Hepatocyte (in vitro differentiated cells): Measurements from ENCODE around the gene ALG9. TPM values are rescaled to one million over a fixed set of nuclear protein-coding genes. Genes with fewer than 3 reads are reported as not detected.
A peak's percentile ranks its signal among the peaks of the same experiment; 100 is the strongest.

ENCODE experiments used
- DNase-seq: peaks from one replicate; pipeline ENCODE4 v3.0.0-alpha.2; 2016; ENCODE audit warnings: low spot score
- H2AFZ ChIP-seq: fragments of 200-600 bp; sonication (generic); 2 replicates; pipeline ENCODE4 v1.6.0; 2016; ENCODE audit warnings: antibody characterized with exemption, mild to moderate bottlenecking
- H3K27ac ChIP-seq: fragments of 200-600 bp; sonication (generic); 2 replicates; pipeline ENCODE4 v1.5.1; 2016; ENCODE audit warnings: mild to moderate bottlenecking
- H3K27me3 ChIP-seq: fragments of 200-600 bp; sonication (generic); 2 replicates; pipeline ENCODE4 v1.6.1; 2016
- H3K36me3 ChIP-seq: fragments of 200-600 bp; sonication (generic); replicated peaks from 2 replicates; pipeline ENCODE4 v1.5.1; 2016; ENCODE audit warnings: low read depth; ENCODE audit not compliant: insufficient read depth
- H3K4me1 ChIP-seq: fragments of 200-600 bp; sonication (generic); 2 replicates; pipeline ENCODE4 v1.5.1; 2016; ENCODE audit warnings: mild to moderate bottlenecking, moderate library complexity; ENCODE audit not compliant: insufficient read depth
- H3K4me2 ChIP-seq: fragments of 200-600 bp; sonication (generic); 2 replicates; pipeline ENCODE4 v1.6.0; 2016
- H3K4me3 ChIP-seq: fragments of 200-600 bp; sonication (generic); 2 replicates; pipeline ENCODE4 v1.5.1; 2016; ENCODE audit warnings: mild to moderate bottlenecking
- H3K79me2 ChIP-seq: fragments of 200-600 bp; sonication (generic); 2 replicates; pipeline ENCODE4 v1.6.0; 2017; ENCODE audit warnings: mild to moderate bottlenecking
- H3K9me2 ChIP-seq: fragments of 200-600 bp; sonication (generic); replicated peaks from 2 replicates; pipeline ENCODE4 v1.6.0; 2017; ENCODE audit warnings: mild to moderate bottlenecking; ENCODE audit not compliant: insufficient read depth
- H3K9me3 ChIP-seq: fragments of 200-600 bp; sonication (generic); 2 replicates; pipeline ENCODE4 v1.5.1; 2016; ENCODE audit warnings: low read depth, mild to moderate bottlenecking
- H4K20me1 ChIP-seq: fragments of 200-600 bp; sonication (generic); 2 replicates; pipeline ENCODE4 v1.6.0; 2016; ENCODE audit warnings: mild to moderate bottlenecking; ENCODE audit not compliant: insufficient read depth, poor library complexity, severe bottlenecking
- EZH2 ChIP-seq: fragments of 200-600 bp; sonication (generic); IDR thresholded peaks from 2 replicates; pipeline ENCODE4 v1.6.1; 2016; ENCODE audit warnings: antibody characterized with exemption, mild to moderate bottlenecking, borderline replicate concordance
- EZH2phosphoT487 ChIP-seq: fragments of 200-600 bp; sonication (generic); IDR thresholded peaks from one replicate; pipeline ENCODE4 v1.6.1; 2018; ENCODE audit warnings: antibody characterized with exemption, mild to moderate bottlenecking, low read depth, moderate library complexity; ENCODE audit not compliant: unreplicated experiment, severe bottlenecking
- WGBS: methylation state at CpG from one replicate; pipeline ENCODE4 v1.1.6; 2016; ENCODE audit warnings: low lambda C conversion rate; ENCODE audit errors: missing lambda C conversion rate; 5-methylcytosine and 5-hydroxymethylcytosine counted together
- polyA plus RNA-seq: library from polyadenylated mRNA; unstranded; fragments of >200 nt; fragmentation: Nextera tagmentation; extraction: Ambion mirVana; gene quantifications from 2 replicates; pipeline ENCODE4 v1.2.1, GENCODE V29; 2016
- total RNA-seq: library from RNA; depleted of rRNA; stranded (reverse); fragments of >200 nt; gene quantifications from 2 replicates; pipeline ENCODE4 v1.2.3, GENCODE V29; 2014
- TF ChIP-seq, protein P1 (sequence below): fragments of 200-600 bp; sonication (generic); IDR thresholded peaks from 2 replicates; pipeline ENCODE4 v1.5.1; 2016; ENCODE audit warnings: antibody characterized with exemption, mild to moderate bottlenecking; ENCODE audit not compliant: poor library complexity

Gene ALG9
- total and polyA plus RNA-seq, 2 experiments from 2014 or later, result 22.6 to 52.4 TPM

GRCh38 chr11:111764621-111765020 is 106.8 kb downstream of the ALG9 start:
- H3K36me3 ChIP-seq, result no peaks in the 10 kb centered on the region
- H2AFZ ChIP-seq, result no peak overlapping the region
- H3K79me2 ChIP-seq, result peaks cover 51% of the 10 kb centered on the region
- H3K4me2 ChIP-seq, result peak overlapping the region; percentile 86
- DNase-seq, result no peak
- peak overlapping the region; percentile 96 for H3K27ac ChIP-seq
- H3K4me1 ChIP-seq, result peaks cover 18% of the 10 kb centered on the region
- TF ChIP-seq EZH2, result no peak
- no peak for TF ChIP-seq EZH2phosphoT487
- TF ChIP-seq, protein P1, sequence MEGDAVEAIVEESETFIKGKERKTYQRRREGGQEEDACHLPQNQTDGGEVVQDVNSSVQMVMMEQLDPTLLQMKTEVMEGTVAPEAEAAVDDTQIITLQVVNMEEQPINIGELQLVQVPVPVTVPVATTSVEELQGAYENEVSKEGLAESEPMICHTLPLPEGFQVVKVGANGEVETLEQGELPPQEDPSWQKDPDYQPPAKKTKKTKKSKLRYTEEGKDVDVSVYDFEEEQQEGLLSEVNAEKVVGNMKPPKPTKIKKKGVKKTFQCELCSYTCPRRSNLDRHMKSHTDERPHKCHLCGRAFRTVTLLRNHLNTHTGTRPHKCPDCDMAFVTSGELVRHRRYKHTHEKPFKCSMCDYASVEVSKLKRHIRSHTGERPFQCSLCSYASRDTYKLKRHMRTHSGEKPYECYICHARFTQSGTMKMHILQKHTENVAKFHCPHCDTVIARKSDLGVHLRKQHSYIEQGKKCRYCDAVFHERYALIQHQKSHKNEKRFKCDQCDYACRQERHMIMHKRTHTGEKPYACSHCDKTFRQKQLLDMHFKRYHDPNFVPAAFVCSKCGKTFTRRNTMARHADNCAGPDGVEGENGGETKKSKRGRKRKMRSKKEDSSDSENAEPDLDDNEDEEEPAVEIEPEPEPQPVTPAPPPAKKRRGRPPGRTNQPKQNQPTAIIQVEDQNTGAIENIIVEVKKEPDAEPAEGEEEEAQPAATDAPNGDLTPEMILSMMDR, result no peak
- H3K27me3 ChIP-seq, result no peaks in the 10 kb centered on the region
- H3K4me3 ChIP-seq, result peak overlapping the region; percentile 88
- 75% methylated on average over 1 of the region's 1 CpG for WGBS
- no peaks in the 10 kb centered on the region for H3K9me2 ChIP-seq
- H4K20me1 ChIP-seq, result no peaks in the 10 kb centered on the region
- no peaks in the 10 kb centered on the region for H3K9me3 ChIP-seq

DNA sequence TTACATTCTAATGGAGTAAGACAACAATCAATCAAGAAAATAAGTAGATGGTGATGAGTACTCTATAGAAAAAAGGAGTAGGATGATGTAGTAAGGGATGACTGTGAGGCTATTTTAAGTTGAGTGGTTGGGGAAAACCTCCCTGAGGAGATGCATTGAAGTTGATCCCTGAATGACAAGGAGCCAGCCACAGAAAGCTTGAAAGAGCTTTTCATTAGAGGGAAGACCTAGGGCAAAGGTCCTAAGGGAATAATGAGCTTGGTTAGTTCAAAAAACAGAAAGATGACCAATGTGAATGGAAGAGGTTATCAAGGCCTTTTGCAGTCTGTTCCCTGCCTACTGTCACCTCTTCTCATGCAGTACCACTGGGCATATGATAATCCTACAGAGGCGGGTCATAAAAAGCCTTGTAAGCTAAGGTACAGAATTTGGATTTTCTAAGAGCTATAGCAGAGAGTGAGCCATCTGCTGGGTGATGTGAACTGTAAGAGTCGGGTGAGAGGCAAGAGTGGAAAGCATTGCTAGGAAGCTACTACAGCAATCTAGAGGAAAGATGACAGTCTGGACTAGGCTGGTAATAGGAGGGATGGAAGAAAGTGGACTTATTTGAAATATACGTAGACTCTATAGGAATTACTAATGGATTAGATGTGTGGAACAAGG is 108.3 kb downstream of the ALG9 start:
- 88% methylated on average over 3 of the region's 3 CpGs for WGBS
- H3K4me3 ChIP-seq, result no peak overlapping the region
- H3K27me3 ChIP-seq, result no peaks in the 10 kb centered on the region
- H3K79me2 ChIP-seq, result peaks cover 57% of the 10 kb centered on the region
- peak overlapping the region; percentile 86 for H3K4me2 ChIP-seq
- H4K20me1 ChIP-seq, result no peaks in the 10 kb centered on the region
- no peak overlapping the region for H3K27ac ChIP-seq
- H3K36me3 ChIP-seq, result no peaks in the 10 kb centered on the region
- DNase-seq, result no peak
- H3K9me3 ChIP-seq, result no peaks in the 10 kb centered on the region
- no peak overlapping the region for H2AFZ ChIP-seq
- H3K4me1 ChIP-seq, result peaks cover 27% of the 10 kb centered on the region
- TF ChIP-seq, protein P1, result no peak
- TF ChIP-seq EZH2, result no peak
- H3K9me2 ChIP-seq, result no peaks in the 10 kb centered on the region

- 100% methylated on average over 5 of the region's 5 CpGs for WGBS
- H3K4me1 ChIP-seq, result peaks cover 27% of the 10 kb centered on the region
- H3K9me2 ChIP-seq, result no peaks in the 10 kb centered on the region
- H3K27ac ChIP-seq, result no peak overlapping the region
- H3K9me3 ChIP-seq, result no peaks in the 10 kb centered on the region
- no peaks in the 10 kb centered on the region for H3K36me3 ChIP-seq
- H3K27me3 ChIP-seq, result no peaks in the 10 kb centered on the region
- H3K4me3 ChIP-seq, result no peak overlapping the region
- H3K4me2 ChIP-seq, result no peak overlapping the region
- TF ChIP-seq, protein P1, result no peak
- TF ChIP-seq EZH2 (no peak), EZH2phosphoT487 (no peak)
- no peaks in the 10 kb centered on the region for H4K20me1 ChIP-seq
- no peak overlapping the region for H2AFZ ChIP-seq
- H3K79me2 ChIP-seq, result peaks cover 61% of the 10 kb centered on the region
- no peak for DNase-seq
Observed at GRCh38 chr11:111762526-111762925, 108.9 kb downstream of the ALG9 start.
